CD14-positive monocyte (primary cell): ENCODE data around the gene GPSM1. TPM values are rescaled to one million over a fixed set of nuclear protein-coding genes. Genes with fewer than 3 reads are reported as not detected.

ENCODE experiments used
- DNase-seq, 3 donors: peaks; one replicate each; pipeline ENCODE4 v3.0.0-alpha.2; 2011 to 2022
- H2AFZ ChIP-seq: 2 replicates; pipeline ENCODE4 v1.6.0; 2012; ENCODE audit warnings: mild to moderate bottlenecking, low read depth, low read length, inconsistent platforms; ENCODE audit not compliant: insufficient read depth, poor library complexity, severe bottlenecking
- H3K27ac ChIP-seq, 2 donors: 1 replicate in 1 of 2; 2 replicates in 1 of 2; pipeline ENCODE4 v1.5.1; 2012 to 2013; ENCODE audit warnings: low read length in 2 of 2, control low read depth in 1 of 2, inconsistent platforms in 1 of 2, low read depth in 1 of 2, mild to moderate bottlenecking in 1 of 2
- H3K27me3 ChIP-seq, 2 donors: one replicate each; pipeline versions ENCODE4 v1.6.0 to v1.6.1; 2011 to 2013; ENCODE audit warnings: low read length in 2 of 2; ENCODE audit not compliant: control insufficient read depth in 2 of 2, insufficient read depth in 2 of 2
- H3K36me3 ChIP-seq, 2 donors: replicated peaks in 1 of 2; 1 replicate in 1 of 2; 2 replicates in 1 of 2; pipeline versions ENCODE4 v1.5.1 to v1.6.1; 2012 to 2013; ENCODE audit warnings: low read length in 2 of 2, control low read depth in 1 of 2, inconsistent platforms in 1 of 2, mild to moderate bottlenecking in 1 of 2; ENCODE audit not compliant: insufficient read depth in 2 of 2, control insufficient read depth in 1 of 2
- H3K4me1 ChIP-seq, 2 donors: 1 replicate in 1 of 2; 2 replicates in 1 of 2; pipeline versions ENCODE4 v1.5.1 to v1.6.1; 2012 to 2013; ENCODE audit warnings: low read length in 2 of 2, control low read depth in 1 of 2, inconsistent platforms in 1 of 2, mild to moderate bottlenecking in 1 of 2, moderate library complexity in 1 of 2; ENCODE audit not compliant: insufficient read depth in 2 of 2, control insufficient read depth in 1 of 2
- H3K4me2 ChIP-seq: replicated peaks from 2 replicates; pipeline ENCODE3; 2012; ENCODE audit warnings: low read length, moderate library complexity, mild to moderate bottlenecking; ENCODE audit not compliant: poor library complexity, severe bottlenecking; ENCODE audit errors: extremely low read depth
- H3K4me3 ChIP-seq, 3 experiments: fragments of 200-600 bp in 1 of 3; sonication (generic) in 1 of 3; replicated peaks in 1 of 3; 1 replicate in 2 of 3; 2 replicates in 1 of 3; pipeline ENCODE4 v1.5.1; 2011 to 2013; ENCODE audit warnings: low read length in 3 of 3, mild to moderate bottlenecking in 3 of 3, control low read depth in 2 of 3, low read depth in 2 of 3, inconsistent platforms in 1 of 3, moderate library complexity in 1 of 3
- H3K79me2 ChIP-seq: 2 replicates; pipeline ENCODE4 v1.6.0; 2012; ENCODE audit warnings: mild to moderate bottlenecking, control low read depth, inconsistent platforms, low read length, moderate library complexity; ENCODE audit not compliant: insufficient read depth
- H3K9ac ChIP-seq: 2 replicates; pipeline ENCODE4 v1.6.0; 2017; ENCODE audit warnings: low read length, mild to moderate bottlenecking; ENCODE audit not compliant: insufficient read depth, poor library complexity, severe bottlenecking
- H3K9me3 ChIP-seq, 2 donors: replicated peaks in 1 of 2; 1 replicate in 1 of 2; 2 replicates in 1 of 2; pipeline versions ENCODE4 v1.5.1 to v1.6.1; 2012 to 2013; ENCODE audit warnings: low read length in 2 of 2, control low read depth in 1 of 2; ENCODE audit not compliant: control insufficient read depth in 1 of 2, insufficient read depth in 1 of 2
- H4K20me1 ChIP-seq: 2 replicates; pipeline ENCODE4 v1.6.0; 2012; ENCODE audit warnings: mild to moderate bottlenecking, low read length, control low read depth, moderate library complexity; ENCODE audit not compliant: insufficient read depth
- H3K27ac Mint-ChIP-seq, 7 donors: one replicate each; pipeline ENCODE4 v1.8.0; 2020; ENCODE audit warnings: mild to moderate bottlenecking in 7 of 7, mixed read lengths in 7 of 7, moderate library complexity in 6 of 7, inconsistent platforms in 2 of 7
- H3K27me3 Mint-ChIP-seq, 3 donors: one replicate each; pipeline ENCODE4 v1.8.0; 2021 to 2022; ENCODE audit warnings: low read depth in 3 of 3, mild to moderate bottlenecking in 3 of 3, mixed read lengths in 3 of 3, moderate library complexity in 3 of 3, inconsistent platforms in 1 of 3
- H3K36me3 Mint-ChIP-seq, 2 donors: one replicate each; pipeline ENCODE4 v1.8.0; 2020; ENCODE audit warnings: mixed read lengths in 2 of 2, inconsistent platforms in 1 of 2, mild to moderate bottlenecking in 1 of 2
- H3K4me1 Mint-ChIP-seq: one replicate; pipeline ENCODE4 v1.8.0; 2020; ENCODE audit warnings: mild to moderate bottlenecking, mixed read lengths
- H3K4me3 Mint-ChIP-seq, 2 donors: one replicate each; pipeline ENCODE4 v1.8.0; 2020; ENCODE audit warnings: mild to moderate bottlenecking in 2 of 2, mixed read lengths in 2 of 2, moderate library complexity in 1 of 2
- H3K9me3 Mint-ChIP-seq, 7 donors: one replicate each; pipeline ENCODE4 v1.8.0; 2020 to 2022; ENCODE audit warnings: mixed read lengths in 7 of 7, mild to moderate bottlenecking in 6 of 7, moderate library complexity in 6 of 7, inconsistent platforms in 2 of 7
- CTCF ChIP-seq: fragments of 200-600 bp; IDR thresholded peaks from one replicate; pipeline ENCODE4 v1.8.0; 2022; ENCODE audit warnings: antibody characterized with exemption, mild to moderate bottlenecking
- WGBS: methylation state at CpG from one replicate; pipeline ENCODE4 v1.1.5; 2013; ENCODE audit warnings: missing lambda C conversion rate; ENCODE audit not compliant: insufficient coverage; 5-methylcytosine and 5-hydroxymethylcytosine counted together
- intact Hi-C, 2 donors: fragments of 100-400 bp; cut with micrococcal nuclease; formaldehyde crosslinking; loops; one replicate each; pipeline versions ENCODE4 v1.15.0 to v1.15.1; 2023
- polyA plus RNA-seq, 3 donors: library from polyadenylated mRNA; depleted of rRNA in 1 of 3; unstranded in 2 of 3; stranded (reverse) in 1 of 3; fragments of 300-500 nt in 2 of 3; fragments of >200 nt in 1 of 3; fragmentation: Illumina TruSeq in 2 of 3; gene quantifications; 1 replicate in 2 of 3; 2 replicates in 1 of 3; pipeline ENCODE4 v1.2.3, GENCODE V29; 2012 to 2021

The GPSM1 gene
- polyA plus RNA-seq, 3 donors, result 0.67 to 3.1 (median 0.73) TPM

GRCh38 chr9:136324501-136325300 lies 2.6 kb upstream of the GPSM1 start:
- Histone ChIP-seq H4K20me1 (no peaks in the 10 kb centered on the region), H3K4me3 (no peak overlapping the region), H2AFZ (no peak overlapping the region), H3K4me2 (no peak overlapping the region), H3K9me3 (no peaks in the 10 kb centered on the region), H3K9ac (no peak overlapping the region), H3K27me3 (peaks cover 0 to 28% of the 10 kb centered on the region in 2 donors), H3K4me1 (peaks cover 22 to 25% of the 10 kb centered on the region in 2 donors), H3K27ac (no peak overlapping the region), H3K36me3 (no peaks in the 10 kb centered on the region), H3K79me2 (no peaks in the 10 kb centered on the region)
- Mint-ChIP-seq H3K27me3 (peaks cover 19 to 37% (median 27%) of the 10 kb centered on the region in 3 donors), H3K27ac (no peak overlapping the region), H3K4me3 (no peak overlapping the region), H3K9me3 (peaks cover 0 to 2% (median 0%) of the 10 kb centered on the region in 7 donors), H3K4me1 (peaks cover 17% of the 10 kb centered on the region), H3K36me3 (no peaks in the 10 kb centered on the region)
- intact Hi-C loops, result no loop called here
- 78% methylated on average over 17 of the region's 24 CpGs for WGBS
- TF ChIP-seq CTCF, result no peak
- DNase-seq, result no peak

GRCh38 chr9:136325358-136325757 lies 2.0 kb upstream of the GPSM1 start:
- Mint-ChIP-seq H3K36me3 (no peaks in the 10 kb centered on the region), H3K27ac (no peak overlapping the region), H3K27me3 (peaks cover 19 to 37% (median 27%) of the 10 kb centered on the region in 3 donors), H3K4me3 (no peak overlapping the region), H3K9me3 (peaks cover 0 to 2% (median 0%) of the 10 kb centered on the region in 7 donors), H3K4me1 (peaks cover 17% of the 10 kb centered on the region)
- Histone ChIP-seq H3K9me3 (no peaks in the 10 kb centered on the region), H3K4me3 (no peak overlapping the region), H4K20me1 (no peaks in the 10 kb centered on the region), H2AFZ (no peak overlapping the region), H3K27me3 (peaks cover 0 to 28% of the 10 kb centered on the region in 2 donors), H3K36me3 (no peaks in the 10 kb centered on the region), H3K4me2 (no peak overlapping the region), H3K27ac (no peak overlapping the region), H3K4me1 (peaks cover 22 to 25% of the 10 kb centered on the region in 2 donors), H3K79me2 (no peaks in the 10 kb centered on the region), H3K9ac (no peak overlapping the region)
- intact Hi-C loops, result no loop called here
- no peak for TF ChIP-seq CTCF
- 95% methylated on average over 13 of the region's 13 CpGs for WGBS
- DNase-seq, result no peak
